Activated CD8-positive, alpha-beta memory T cell treated with anti-CD3 and anti-CD28 coated beads for 4 hours (primary cell): Measurements from ENCODE around the gene ZNF281.
"Not testable (repeated sequence)": the region's sequence is repeated elsewhere in the genome, so short reads cannot be mapped to it uniquely, and the experiment has no call there.

Experiments
- DNase-seq, 2 donors: peaks; one replicate each; pipeline ENCODE4 v3.0.0-alpha.2; 2020; ENCODE audit warnings: low read depth in 2 of 2

Gene ZNF281

GRCh38 chr1:200428482-200429205 is 18.8 kb upstream of the ZNF281 start:
- DNase-seq, result no peak

- no peak for DNase-seq
These were observed 17.9 kb upstream of the ZNF281 start for GRCh38 chr1:200427744-200428143.

GRCh38 chr1:200426196-200426595 is 16.4 kb upstream of the ZNF281 start:
- DNase-seq, result no peak

- DNase-seq, result no peak
These were observed 13.4 kb upstream of the ZNF281 start for GRCh38 chr1:200423235-200423634.

GRCh38 chr1:200422211-200422610 is 12.4 kb upstream of the ZNF281 start:
- no peak for DNase-seq

GRCh38 chr1:200415789-200416593 is 6.2 kb upstream of the ZNF281 start:
- DNase-seq, result no peak

- DNase-seq, result no peak
These were observed 5.4 kb upstream of the ZNF281 start for GRCh38 chr1:200415227-200415626.

- DNase-seq, result no peak
These were observed 4.8 kb upstream of the ZNF281 start for GRCh38 chr1:200414657-200415056.

- not testable (repeated sequence) for DNase-seq
These were observed 3.9 kb upstream of the ZNF281 start for GRCh38 chr1:200413766-200414165.

GRCh38 chr1:200411406-200412257 is 1.8 kb upstream of the ZNF281 start:
- no peak for DNase-seq

GRCh38 chr1:200410566-200410878 is 686 bp upstream of the ZNF281 start:
- DNase-seq, result no peak

- DNase-seq, result peak in 1 of 2 donors; percentile 0
These were observed 554 bp downstream of the ZNF281 start for GRCh38 chr1:200409203-200409760.

GRCh38 chr1:200406161-200406797 is 3.6 kb downstream of the ZNF281 start:
- no peak for DNase-seq

GRCh38 chr1:200405264-200405663 is 4.6 kb downstream of the ZNF281 start:
- DNase-seq, result no peak

GRCh38 chr1:200401708-200402107 is 8.1 kb downstream of the ZNF281 start:
- DNase-seq, result no peak

GRCh38 chr1:200401263-200401662 is 8.6 kb downstream of the ZNF281 start:
- DNase-seq, result no peak

- DNase-seq, result no peak
These were observed 9.3 kb downstream of the ZNF281 start for GRCh38 chr1:200400556-200400955.

- DNase-seq, result no peak
These were observed 10.0 kb downstream of the ZNF281 start for GRCh38 chr1:200399860-200400259.

- no peak for DNase-seq
These were observed 11.5 kb downstream of the ZNF281 start for GRCh38 chr1:200398373-200398772.

GRCh38 chr1:200392625-200393185 is 17.1 kb downstream of the ZNF281 start:
- DNase-seq, result no peak

GRCh38 chr1:200391747-200392146 is 18.1 kb downstream of the ZNF281 start:
- DNase-seq, result no peak
